ENCODE data around the gene CTLA4.
"Not testable (repeated sequence)": the region's sequence is repeated elsewhere in the genome, so short reads cannot be mapped to it uniquely, and the experiment has no call there.

The CTLA4 gene

GRCh38 chr2:203858176-203858575, 9.4 kb upstream of the CTLA4 start:
- DNase-seq, result no peak

- no peak for DNase-seq
These were observed 8.4 kb upstream of the CTLA4 start for GRCh38 chr2:203859030-203859789.

- DNase-seq, result no peak
These were observed 6.4 kb upstream of the CTLA4 start for GRCh38 chr2:203861197-203861596.

- DNase-seq, result no peak
These were observed 6.0 kb upstream of the CTLA4 start for GRCh38 chr2:203861607-203862006.

- peak; percentile 62 for DNase-seq
These were observed 1.9 kb downstream of the CTLA4 start for GRCh38 chr2:203869223-203870042.

GRCh38 chr2:203870481-203870880, 2.9 kb downstream of the CTLA4 start:
- no peak for DNase-seq

GRCh38 chr2:203870941-203871340, 3.4 kb downstream of the CTLA4 start:
- no peak for DNase-seq

GRCh38 chr2:203871371-203871983, 3.9 kb downstream of the CTLA4 start:
- DNase-seq, result no peak

GRCh38 chr2:203873461-203873860, 5.9 kb downstream of the CTLA4 start:
- no peak for DNase-seq

GRCh38 chr2:203873921-203874631, 6.5 kb downstream of the CTLA4 start:
- DNase-seq, result no peak

GRCh38 chr2:203875471-203875870, 7.9 kb downstream of the CTLA4 start:
- DNase-seq, result no peak

GRCh38 chr2:203876328-203876727, 8.8 kb downstream of the CTLA4 start:
- no peak for DNase-seq

GRCh38 chr2:203878063-203878462, 10.5 kb downstream of the CTLA4 start:
- no peak for DNase-seq

- DNase-seq, result no peak
These were observed 13.1 kb downstream of the CTLA4 start for GRCh38 chr2:203880557-203881125.

GRCh38 chr2:203881185-203881584, 13.6 kb downstream of the CTLA4 start:
- DNase-seq, result not testable (repeated sequence)

- DNase-seq, result no peak
These were observed 15.0 kb downstream of the CTLA4 start for GRCh38 chr2:203882551-203882950.

GRCh38 chr2:203886661-203887151, 19.1 kb downstream of the CTLA4 start:
- no peak for DNase-seq

GRCh38 chr2:203887677-203888076, 20.1 kb downstream of the CTLA4 start:
- DNase-seq, result no peak

- DNase-seq, result no peak
These were observed 22.0 kb downstream of the CTLA4 start for GRCh38 chr2:203889542-203889941.

GRCh38 chr2:203889944-203890343, 22.4 kb downstream of the CTLA4 start:
- no peak for DNase-seq

GRCh38 chr2:203890733-203891132, 23.2 kb downstream of the CTLA4 start:
- no peak for DNase-seq

- DNase-seq, result no peak
These were observed 23.9 kb downstream of the CTLA4 start for GRCh38 chr2:203891474-203891873.

GRCh38 chr2:203892207-203892606, 24.6 kb downstream of the CTLA4 start:
- DNase-seq, result no peak
